Heart left ventricle (tissue), 13 donors: Measurements from ENCODE around the gene KCTD12.

ENCODE experiments used
- CTCF ChIP-seq, 12 donors: fragments of 200-600 bp; sonication (generic) in 4 of 12; IDR thresholded peaks; one replicate each; pipeline versions ENCODE4 v1.5.0 to v1.8.0; 2018 to 2022; ENCODE audit warnings: antibody characterized with exemption in 12 of 12, mild to moderate bottlenecking in 5 of 12
- POLR2A ChIP-seq, 2 donors: fragments of 450-650 bp; IDR thresholded peaks; one replicate each; pipeline ENCODE4 v1.6.1; 2017; ENCODE audit warnings: antibody characterized with exemption in 2 of 2, mild to moderate bottlenecking in 2 of 2, moderate library complexity in 2 of 2
- donor health status: ischemic (EF 13 %, LVEDD 7.1; RV severe dilation, severe dysfunction).
- donor health status: DM: no; HTN: yes; CAD: no.
- donor health status: DM: no; HTN: no; CAD: no.
- donor health status: ischemic (EF 25% LVEDD 6.9; RV normal size, moderate dysfunction).
- donor health status: ischemic (EF 25% LVEDD 5.7; RV mildly dilated, moderate dysfunction).
- donor health status: ischemic (EF 35%, LVEDD 5.7; RV mildly dilated, moderate dysfunction).
- donor health status: nonischemic (EF 11% LVEDD 7.7; RV severe dilation, severe dysfunction).
- donor health status: DM: yes; HTN: yes; CAD: no.
- donor health status: PGD.
- donor health status: ischemic (EF 29% LVEDD 5.4; RV normal size, mild dysfunction).
- donor health status: nonischemic (EF 23%, LVEDD 6.1; RV moderate dilation, normal function).

GRCh38 chr13:76865996-76866503 is 20.2 kb downstream of the KCTD12 start:
- TF ChIP-seq CTCF (IDR thresholded peaks at IDR 0.05) (no peak), POLR2A (IDR thresholded peaks at IDR 0.05) (no peak)
